ENCODE measurements around the gene RBL1.
"Not testable (repeated sequence)": the region's sequence is repeated elsewhere in the genome, so short reads cannot be mapped to it uniquely, and the experiment has no call there.

RBL1 gene

GRCh38 chr20:36992802-36993334 lies 102.9 kb downstream of the RBL1 start:
- no peak for DNase-seq (ENCODE audit: low read depth in 2 of 2)

- no peak for DNase-seq (ENCODE audit: low read depth in 2 of 2)
These were observed 104.1 kb downstream of the RBL1 start for GRCh38 chr20:36991703-36992102.

- DNase-seq (ENCODE audit: low read depth in 2 of 2): no peak
These were observed 106.0 kb downstream of the RBL1 start for GRCh38 chr20:36989797-36990196.

GRCh38 chr20:36988494-36988966 lies 107.3 kb downstream of the RBL1 start:
- DNase-seq (ENCODE audit: low read depth in 2 of 2): no peak

GRCh38 chr20:36984257-36984638 lies 111.5 kb downstream of the RBL1 start:
- no peak for DNase-seq (ENCODE audit: low read depth in 2 of 2)

- DNase-seq (ENCODE audit: low read depth in 2 of 2): peak in 1 of 2 experiments; percentile 22
These were observed 120.5 kb downstream of the RBL1 start for GRCh38 chr20:36975099-36975818.

- no peak for DNase-seq (ENCODE audit: low read depth in 2 of 2)
These were observed 121.1 kb downstream of the RBL1 start for GRCh38 chr20:36974660-36975059.

- DNase-seq (ENCODE audit: low read depth in 2 of 2): no peak
These were observed 124.7 kb downstream of the RBL1 start for GRCh38 chr20:36971103-36971502.

- DNase-seq (ENCODE audit: low read depth in 2 of 2): no peak
These were observed 126.2 kb downstream of the RBL1 start for GRCh38 chr20:36969478-36970186.

GRCh38 chr20:36969051-36969450 lies 126.7 kb downstream of the RBL1 start:
- no peak for DNase-seq (ENCODE audit: low read depth in 2 of 2)

- DNase-seq (ENCODE audit: low read depth in 2 of 2): no peak
These were observed 128.2 kb downstream of the RBL1 start for GRCh38 chr20:36967636-36968035.

GRCh38 chr20:36966965-36967364 lies 128.8 kb downstream of the RBL1 start:
- not testable (repeated sequence) for DNase-seq (ENCODE audit: low read depth in 2 of 2)

GRCh38 chr20:36962354-36962941 lies 133.3 kb downstream of the RBL1 start:
- not testable (repeated sequence) for DNase-seq (ENCODE audit: low read depth in 2 of 2)

- no peak for DNase-seq (ENCODE audit: low read depth in 2 of 2)
These were observed 136.6 kb downstream of the RBL1 start for GRCh38 chr20:36959242-36959641.

GRCh38 chr20:36957875-36958667 lies 137.7 kb downstream of the RBL1 start:
- no peak for DNase-seq (ENCODE audit: low read depth in 2 of 2)

- no peak for DNase-seq (ENCODE audit: low read depth in 2 of 2)
These were observed 139.1 kb downstream of the RBL1 start for GRCh38 chr20:36956674-36957073.

- DNase-seq (ENCODE audit: low read depth in 2 of 2): no peak
These were observed 139.8 kb downstream of the RBL1 start for GRCh38 chr20:36956016-36956415.

- DNase-seq (ENCODE audit: low read depth in 2 of 2): no peak
These were observed 143.6 kb downstream of the RBL1 start for GRCh38 chr20:36951979-36952738.

GRCh38 chr20:36951198-36951978 lies 144.4 kb downstream of the RBL1 start, which contains the start of gene SAMHD1:
SAMHD1 (minus strand) TSS chr20:36951708; CDS start chr20:36951643, 65 bp downstream.
- DNase-seq (ENCODE audit: low read depth in 2 of 2): peak; percentile 71 to 89

All from stimulated activated CD4-positive, alpha-beta T cell treated with anti-CD3 and anti-CD28 coated beads, Interleukin-12 subunit alpha, Interleukin-12 subunit beta, amount 100 ng/mL, for 24 hours (primary cell).